PC-9 (cell line): ENCODE measurements around the gene LYPD6B.

Experiments
- EZH2 ChIP-seq: fragments of 200-600 bp; sonication (generic); IDR thresholded peaks from 2 replicates; pipeline ENCODE4 v1.8.0; 2017; ENCODE audit warnings: antibody characterized with exemption, low read depth
- TF ChIP-seq, protein P1 (sequence below): fragments of 200-600 bp; sonication (generic); conservative IDR thresholded peaks from 2 replicates; pipeline ENCODE4 v1.6.1; 2017; ENCODE audit warnings: mixed run types, antibody characterized with exemption, mild to moderate bottlenecking, moderate library complexity

DNA sequence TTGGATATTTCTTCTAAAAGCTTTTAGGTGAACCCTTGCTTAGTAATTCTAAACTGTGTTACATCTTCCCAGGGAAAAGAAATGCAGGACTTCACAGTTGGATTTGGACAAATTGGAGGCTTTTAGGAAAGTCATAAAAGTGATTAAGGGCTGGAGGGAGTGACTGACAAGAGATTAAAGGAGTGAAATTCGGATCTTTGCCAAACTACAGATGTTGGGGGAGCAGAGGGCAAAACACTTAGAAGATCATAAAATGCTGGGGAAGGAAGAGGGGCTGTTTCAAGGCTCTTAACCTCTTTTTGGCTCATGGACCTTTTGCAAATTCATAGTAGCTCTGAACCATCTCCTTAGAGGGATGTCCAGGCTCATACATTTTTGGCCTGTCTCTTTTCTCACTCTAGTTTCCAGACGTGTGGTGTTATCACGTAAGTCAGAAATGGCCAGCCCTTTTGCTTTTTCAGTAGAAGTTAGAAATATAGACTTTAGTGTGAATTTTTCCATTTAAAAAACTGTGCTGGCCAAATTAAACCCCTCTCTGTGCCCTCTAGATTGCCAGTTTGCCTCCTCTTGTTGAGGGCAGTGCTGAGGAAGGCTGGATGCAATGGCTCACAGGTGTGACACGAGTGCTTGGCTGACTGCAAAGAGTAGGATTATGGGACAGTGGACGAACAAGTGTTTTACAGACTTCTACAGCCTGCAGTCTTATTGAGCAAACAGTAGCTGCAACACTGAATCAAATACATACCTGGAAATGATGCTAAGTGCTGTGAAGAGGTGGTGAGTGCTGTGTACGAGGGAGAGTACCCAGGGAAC is 109.9 kb downstream of the LYPD6B start:
- TF ChIP-seq, protein P1, sequence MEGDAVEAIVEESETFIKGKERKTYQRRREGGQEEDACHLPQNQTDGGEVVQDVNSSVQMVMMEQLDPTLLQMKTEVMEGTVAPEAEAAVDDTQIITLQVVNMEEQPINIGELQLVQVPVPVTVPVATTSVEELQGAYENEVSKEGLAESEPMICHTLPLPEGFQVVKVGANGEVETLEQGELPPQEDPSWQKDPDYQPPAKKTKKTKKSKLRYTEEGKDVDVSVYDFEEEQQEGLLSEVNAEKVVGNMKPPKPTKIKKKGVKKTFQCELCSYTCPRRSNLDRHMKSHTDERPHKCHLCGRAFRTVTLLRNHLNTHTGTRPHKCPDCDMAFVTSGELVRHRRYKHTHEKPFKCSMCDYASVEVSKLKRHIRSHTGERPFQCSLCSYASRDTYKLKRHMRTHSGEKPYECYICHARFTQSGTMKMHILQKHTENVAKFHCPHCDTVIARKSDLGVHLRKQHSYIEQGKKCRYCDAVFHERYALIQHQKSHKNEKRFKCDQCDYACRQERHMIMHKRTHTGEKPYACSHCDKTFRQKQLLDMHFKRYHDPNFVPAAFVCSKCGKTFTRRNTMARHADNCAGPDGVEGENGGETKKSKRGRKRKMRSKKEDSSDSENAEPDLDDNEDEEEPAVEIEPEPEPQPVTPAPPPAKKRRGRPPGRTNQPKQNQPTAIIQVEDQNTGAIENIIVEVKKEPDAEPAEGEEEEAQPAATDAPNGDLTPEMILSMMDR, result no peak
- TF ChIP-seq EZH2, result no peak
